NCI-H345 (cell line): ENCODE data around the gene TNFRSF8.
"Not testable (repeated sequence)": the region's sequence is repeated elsewhere in the genome, so short reads cannot be mapped to it uniquely, and the experiment has no call there.

Source experiments
- DNase-seq: peaks from one replicate; lab custom pipeline; 2025; lab: John Stamatoyannopoulos, UW

TNFRSF8 gene

GRCh38 chr1:12063141-12064072 is at the start of gene TNFRSF8:
Gene TNFRSF8 (plus strand): TSS chr1:12063303. CDS start chr1:12063599, 296 bp downstream.
- DNase-seq = peak; percentile 5

GRCh38 chr1:12014141-12014991 is 48.7 kb upstream of the TNFRSF8 start:
- no peak for DNase-seq

DNA sequence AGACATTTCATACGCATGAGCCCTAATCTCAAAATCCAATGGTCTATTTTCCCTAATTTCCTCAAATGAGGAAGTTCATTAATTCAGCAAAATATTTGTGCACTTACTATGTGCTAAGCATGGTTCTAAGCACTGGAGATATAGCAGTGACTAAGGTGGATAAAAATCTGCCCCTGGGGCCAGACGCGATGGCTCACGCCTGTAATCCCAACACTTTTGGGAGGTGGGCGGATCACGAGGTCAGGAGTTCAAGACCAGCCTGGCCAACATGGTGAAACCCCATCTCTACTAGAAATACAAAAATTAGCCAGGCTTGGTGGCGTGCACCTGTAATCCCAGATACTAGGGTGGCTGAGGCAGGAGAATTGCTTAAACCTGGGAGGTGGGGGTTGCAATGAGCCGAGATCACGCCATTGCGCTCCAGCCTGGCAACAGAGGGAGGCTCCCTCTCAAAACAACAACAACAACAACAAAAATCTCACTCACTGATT is 48.1 kb upstream of the TNFRSF8 start:
- no peak for DNase-seq

DNA sequence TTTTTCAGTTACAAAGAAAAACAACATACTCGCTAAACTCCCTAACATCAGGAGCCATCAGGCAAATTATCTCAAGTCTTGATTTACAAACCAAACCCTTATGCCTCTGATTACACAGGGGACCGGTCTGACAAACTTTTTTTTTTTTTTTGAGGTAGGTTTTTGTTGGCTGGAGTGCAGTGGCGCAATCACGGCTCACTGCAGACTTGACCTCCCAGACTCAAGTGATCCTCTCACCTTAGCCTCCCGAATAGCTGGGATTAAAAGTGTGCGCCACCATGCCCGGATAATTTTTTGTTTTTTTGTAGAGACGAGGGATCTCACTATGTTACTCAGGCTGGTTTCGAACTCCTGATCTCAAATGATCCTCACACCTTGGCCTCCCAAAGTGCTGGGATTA is 47.6 kb upstream of the TNFRSF8 start:
- no peak for DNase-seq

GRCh38 chr1:12016182-12016581 is 46.9 kb upstream of the TNFRSF8 start:
- DNase-seq = no peak

DNA sequence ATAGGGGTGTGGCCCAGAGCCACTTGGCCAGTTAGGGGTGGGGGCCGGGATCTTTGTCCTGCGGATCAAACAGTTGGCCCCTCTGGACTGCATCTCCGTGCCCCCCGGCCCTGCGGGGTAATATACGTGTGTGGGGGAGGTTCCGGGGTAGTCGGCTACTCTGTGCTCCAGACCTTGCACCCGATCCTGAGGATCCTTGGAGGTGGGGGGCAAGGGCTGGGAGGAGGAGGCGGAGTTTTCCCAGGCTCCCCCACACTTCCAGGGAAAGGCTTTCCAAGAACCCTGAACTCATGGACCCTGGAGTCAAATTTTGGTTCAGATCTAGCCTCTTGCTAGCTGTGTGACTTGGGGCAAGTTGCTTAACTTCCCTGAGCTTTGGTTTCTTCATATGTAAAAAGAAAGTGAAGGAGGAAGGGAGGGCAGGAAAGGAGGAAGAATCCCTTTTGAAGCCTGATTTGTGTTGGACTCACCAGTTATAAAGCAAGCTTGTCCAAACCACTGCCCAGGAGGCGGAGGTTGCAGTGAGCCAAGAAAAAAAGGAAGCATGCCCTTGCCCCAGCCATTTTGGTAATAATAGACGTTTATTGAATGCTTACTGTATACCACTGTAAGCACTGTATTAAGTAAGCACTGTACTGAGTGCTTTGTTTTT is 43.1 kb upstream of the TNFRSF8 start:
- no peak for DNase-seq

GRCh38 chr1:12021616-12022015 is 41.5 kb upstream of the TNFRSF8 start:
- DNase-seq = no peak

GRCh38 chr1:12022036-12022435 is 41.1 kb upstream of the TNFRSF8 start:
- no peak for DNase-seq

- no peak for DNase-seq
Measured at GRCh38 chr1:12026586-12026985, 36.5 kb upstream of the TNFRSF8 start.

DNA sequence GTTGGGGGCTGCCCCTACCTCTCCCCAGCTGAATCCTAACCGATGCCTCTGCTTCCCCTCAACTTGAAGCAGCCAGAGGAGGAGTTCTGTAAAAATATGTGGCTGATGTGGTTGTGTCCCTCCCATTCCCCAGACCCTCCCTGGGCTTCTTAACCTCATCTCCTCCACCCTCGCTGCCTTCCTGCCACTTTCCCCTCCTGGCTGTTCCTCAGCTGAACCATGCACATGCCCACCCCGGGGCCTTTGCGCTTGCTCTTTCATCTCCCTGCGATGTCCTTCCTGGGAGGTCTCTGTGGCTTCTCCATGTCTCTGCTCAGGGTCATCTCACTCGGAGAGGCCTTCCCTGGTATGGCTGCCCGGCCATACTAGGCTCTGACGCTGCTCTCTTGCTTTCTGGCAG is 34.9 kb upstream of the TNFRSF8 start:
- DNase-seq = no peak

DNA sequence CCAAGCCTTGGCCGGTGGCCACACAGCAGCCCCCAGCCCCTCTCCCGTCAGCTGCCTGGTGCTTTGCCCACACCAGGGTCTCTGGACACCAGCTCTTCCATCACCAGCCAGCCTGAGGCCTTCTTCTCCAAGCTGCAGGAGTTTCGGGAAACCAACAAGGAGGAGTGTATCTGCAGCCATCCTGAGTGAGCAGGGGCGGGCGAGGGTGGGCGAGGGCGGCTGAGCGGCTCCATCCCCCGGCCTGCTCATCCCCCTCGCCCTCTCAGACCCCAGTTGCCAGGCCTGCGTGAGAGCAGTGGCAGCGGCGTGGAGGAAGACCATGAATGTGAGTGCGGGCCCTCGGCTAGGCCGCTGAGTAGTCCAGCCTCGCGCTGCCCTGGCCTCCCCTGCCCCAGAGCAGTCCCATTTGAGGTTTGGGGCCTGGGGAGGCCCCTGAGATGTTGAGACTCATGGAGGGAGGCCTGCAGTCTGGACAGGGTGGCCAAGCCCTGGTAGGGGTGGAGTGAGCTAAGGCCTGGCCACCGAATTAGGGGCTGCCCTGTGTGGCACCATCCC is 34.1 kb upstream of the TNFRSF8 start:
- DNase-seq = no peak

- no peak for DNase-seq
Measured at GRCh38 chr1:12029720-12030339, 33.3 kb upstream of the TNFRSF8 start.

- DNase-seq = no peak
Measured at GRCh38 chr1:12031039-12031980, 31.8 kb upstream of the TNFRSF8 start.

DNA sequence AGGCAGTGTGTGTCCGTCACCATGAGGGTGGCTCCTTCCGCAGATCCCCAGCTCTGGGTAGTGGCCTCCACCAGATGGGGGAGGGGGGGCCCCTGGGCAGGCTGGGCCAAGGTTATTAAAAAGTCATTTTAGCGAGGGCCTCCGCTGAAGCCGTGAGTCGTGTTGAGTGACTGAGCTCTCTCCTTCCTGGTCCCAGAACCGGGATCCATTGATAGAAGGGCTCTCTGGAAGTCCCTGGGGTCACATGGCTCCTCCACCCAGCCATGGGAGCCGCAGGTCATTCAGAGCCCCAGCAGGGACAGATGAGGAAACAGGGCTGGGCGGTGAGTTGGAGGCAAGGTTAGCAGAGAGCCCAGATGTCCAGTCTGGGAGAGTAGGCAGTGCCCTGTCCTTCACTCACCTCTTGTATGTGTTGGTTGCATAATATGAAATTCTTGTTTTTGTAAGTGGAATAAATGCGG is 30.9 kb upstream of the TNFRSF8 start:
- no peak for DNase-seq

GRCh38 chr1:12033441-12033840 is 29.7 kb upstream of the TNFRSF8 start:
- DNase-seq = not testable (repeated sequence)

- DNase-seq = no peak
Measured at GRCh38 chr1:12034381-12034801, 28.7 kb upstream of the TNFRSF8 start.

- no peak for DNase-seq
Measured at GRCh38 chr1:12035312-12035711, 27.8 kb upstream of the TNFRSF8 start.

GRCh38 chr1:12037486-12038355 is 25.4 kb upstream of the TNFRSF8 start:
- no peak for DNase-seq
